Spleen (tissue), 11 donors: ENCODE results near the gene PBRM1. TPM values are rescaled to one million over a fixed set of nuclear protein-coding genes. Genes with fewer than 3 reads are reported as not detected.

ENCODE experiments used
- DNase-seq: peaks from one replicate; pipeline ENCODE4 v3.0.0-alpha.2; 2020
- H3K27ac ChIP-seq, 8 donors: fragments of 200-600 bp; sonication (generic) in 7 of 8; 1 replicate in 4 of 8; 2 replicates in 4 of 8; pipeline versions ENCODE4 v1.5.0 to v1.8.0; 2016 to 2021; ENCODE audit warnings: inconsistent platforms in 4 of 8, mild to moderate bottlenecking in 4 of 8, moderate library complexity in 1 of 8
- H3K27me3 ChIP-seq, 7 donors: fragments of 200-600 bp; sonication (generic) in 6 of 7; replicated peaks in 1 of 7; 1 replicate in 4 of 7; 2 replicates in 3 of 7; pipeline versions ENCODE4 v1.5.0 to v1.8.0; 2016 to 2021; ENCODE audit warnings: inconsistent platforms in 3 of 7, mild to moderate bottlenecking in 1 of 7
- H3K36me3 ChIP-seq, 6 donors: fragments of 200-600 bp; sonication (generic) in 5 of 6; 1 replicate in 4 of 6; 2 replicates in 2 of 6; pipeline versions ENCODE4 v1.5.0 to v1.8.0; 2016 to 2021; ENCODE audit warnings: inconsistent platforms in 2 of 6
- H3K4me1 ChIP-seq, 6 donors: fragments of 200-600 bp; sonication (generic) in 5 of 6; 1 replicate in 3 of 6; 2 replicates in 3 of 6; pipeline versions ENCODE4 v1.5.0 to v1.8.0; 2016 to 2021; ENCODE audit warnings: inconsistent platforms in 3 of 6
- H3K4me3 ChIP-seq, 8 donors: fragments of 200-600 bp; sonication (generic) in 7 of 8; 1 replicate in 4 of 8; 2 replicates in 4 of 8; pipeline versions ENCODE4 v1.5.0 to v1.8.0; 2016 to 2021; ENCODE audit warnings: inconsistent platforms in 4 of 8, mild to moderate bottlenecking in 4 of 8, moderate library complexity in 2 of 8
- H3K9me3 ChIP-seq, 8 donors: fragments of 200-600 bp; sonication (generic) in 7 of 8; 1 replicate in 4 of 8; 2 replicates in 4 of 8; pipeline versions ENCODE4 v1.5.0 to v1.8.0; 2016 to 2021; ENCODE audit warnings: inconsistent platforms in 4 of 8
- CTCF ChIP-seq, 11 experiments: fragments of 200-600 bp in 7 of 11; fragments of 450-650 bp in 4 of 11; sonication (generic) in 4 of 11; IDR thresholded peaks in 8 of 11; conservative IDR thresholded peaks in 3 of 11; 1 replicate in 7 of 11; 2 replicates in 4 of 11; pipeline versions ENCODE4 v1.4.0 to v1.8.0; 2016 to 2021; ENCODE audit warnings: antibody characterized with exemption in 11 of 11, inconsistent platforms in 4 of 11, mild to moderate bottlenecking in 1 of 11
- POLR2A ChIP-seq, 3 donors: fragments of 450-650 bp; IDR thresholded peaks; one replicate each; pipeline ENCODE4 v1.5.1; 2017; ENCODE audit warnings: antibody characterized with exemption in 3 of 3, mild to moderate bottlenecking in 1 of 3
- POLR2AphosphoS5 ChIP-seq, 3 donors: sonication (generic); formaldehyde crosslinking; IDR thresholded peaks; one replicate each; pipeline ENCODE4 v1.5.1; 2017; ENCODE audit warnings: antibody characterized with exemption in 3 of 3
- WGBS, 5 donors: extraction: QIAGEN DNeasy Blood & Tissue Kit in 3 of 5; methylation state at CpG; one replicate each; pipeline versions ENCODE4 v1.1.5 to v1.1.7; 2013 to 2018; 5-methylcytosine and 5-hydroxymethylcytosine counted together
- intact Hi-C: fragments of 100-400 bp; cut with DNase I; formaldehyde crosslinking; loops from one replicate; pipeline ENCODE4 v1.15.0; 2023; ENCODE audit warnings: low total_unique reads
- polyA plus RNA-seq, 3 donors: library from polyadenylated mRNA; stranded (reverse); fragments of 200-250 nt; gene quantifications; one replicate each; pipeline ENCODE4 v1.2.1, GENCODE V29; 2013
- total RNA-seq, 7 donors: library from RNA; depleted of rRNA in 3 of 7; stranded (reverse); fragments of >200 nt in 3 of 7; fragmentation: NEBNext Ultra II Directional in 4 of 7; extraction: Animal tissue kit (Norgen Biotek cat#: 25700) in 4 of 7; gene quantifications; one replicate each; pipeline versions ENCODE4 v1.1.0 to v1.2.1, GENCODE V29; 2016 to 2021
- donor health status: healthy with polysubstance abuse.
- donor health status: DM: no; HTN: no; CAD: no; lungs with moderate emphysema.
- donor health status: DM: no; HTN: no; CAD: no.
- donor health status: Bipolar disorder and iron deficiency.
- donor health status: healthy.
- donor health status: DM: no; HTN: no; CAD: no.
- donor health status: DM: yes; HTN: yes; CAD: no.

Gene PBRM1
- total and polyA plus RNA-seq, 10 donors = 5.7 to 125 (median 69.5) TPM

- no peaks in the 10 kb centered on the region for H3K9me3 ChIP-seq
- TF ChIP-seq POLR2A (IDR thresholded peaks at IDR 0.05) = no peak
- TF ChIP-seq POLR2AphosphoS5 (IDR thresholded peaks at IDR 0.05) = peak in 2 of 3 donors; percentile 31 to 48
- TF ChIP-seq CTCF (IDR thresholded peaks at IDR 0.05 in 8 of 11, conservative IDR thresholded peaks at IDR 0.05 in 3 of 11) = no peak
- H3K27ac ChIP-seq = peak overlapping the region in 6 of 8 donors; percentile 39 to 73 (median 45)
- peaks cover 8 to 36% (median 18%) of the 10 kb centered on the region in 6 donors for H3K4me1 ChIP-seq
- H3K36me3 ChIP-seq = peaks cover 0 to 89% (median 55%) of the 10 kb centered on the region in 6 donors
- WGBS, 5 donors = 61 to 80% (median 66%) methylated on average over 9 of the region's 9 CpGs
- no peak for DNase-seq
- intact Hi-C loops = no loop called here
- H3K4me3 ChIP-seq = peak overlapping the region in 1 of 8 donors; percentile 7
- no peaks in the 10 kb centered on the region for H3K27me3 ChIP-seq
Measured at GRCh38 chr3:52670621-52671521, 14.8 kb downstream of the PBRM1 start.

GRCh38 chr3:52663098-52663497, 22.6 kb downstream of the PBRM1 start:
- H3K4me3 ChIP-seq = no peak overlapping the region
- intact Hi-C loops = no loop called here
- no peaks in the 10 kb centered on the region for H3K27me3 ChIP-seq
- H3K9me3 ChIP-seq = no peaks in the 10 kb centered on the region
- H3K27ac ChIP-seq = peak overlapping the region in 1 of 8 donors; percentile 16
- TF ChIP-seq CTCF (IDR thresholded peaks at IDR 0.05 in 8 of 11, conservative IDR thresholded peaks at IDR 0.05 in 3 of 11) (no peak), POLR2A (IDR thresholded peaks at IDR 0.05) (no peak), POLR2AphosphoS5 (IDR thresholded peaks at IDR 0.05) (no peak)
- H3K36me3 ChIP-seq = peaks cover 0 to 100% (median 80%) of the 10 kb centered on the region in 6 donors
- no peaks in the 10 kb centered on the region for H3K4me1 ChIP-seq
- WGBS, 5 donors = 58 to 93% (median 80%) methylated on average over 3 of the region's 3 CpGs
- no peak for DNase-seq

- Histone ChIP-seq H3K27me3 (no peaks in the 10 kb centered on the region), H3K36me3 (peaks cover 3 to 100% (median 84%) of the 10 kb centered on the region in 6 donors), H3K4me3 (no peak overlapping the region), H3K9me3 (no peaks in the 10 kb centered on the region), H3K27ac (no peak overlapping the region), H3K4me1 (no peaks in the 10 kb centered on the region)
- WGBS, 5 donors = 60 to 94% (median 90%) methylated on average over 3 of the region's 3 CpGs
- no peak for DNase-seq
- intact Hi-C loops = no loop called here
- TF ChIP-seq POLR2A (IDR thresholded peaks at IDR 0.05) (no peak), CTCF (IDR thresholded peaks at IDR 0.05 in 8 of 11, conservative IDR thresholded peaks at IDR 0.05 in 3 of 11) (no peak), POLR2AphosphoS5 (IDR thresholded peaks at IDR 0.05) (no peak)
Measured at GRCh38 chr3:52660046-52660445, 25.7 kb downstream of the PBRM1 start.

GRCh38 chr3:52655895-52656294, 29.8 kb downstream of the PBRM1 start:
- Histone ChIP-seq H3K4me1 (no peaks in the 10 kb centered on the region), H3K27ac (no peak overlapping the region), H3K4me3 (no peak overlapping the region), H3K36me3 (peaks cover 3 to 100% (median 95%) of the 10 kb centered on the region in 6 donors), H3K9me3 (no peaks in the 10 kb centered on the region), H3K27me3 (no peaks in the 10 kb centered on the region)
- no peak for TF ChIP-seq POLR2AphosphoS5 (IDR thresholded peaks at IDR 0.05)
- TF ChIP-seq CTCF (IDR thresholded peaks at IDR 0.05 in 8 of 11, conservative IDR thresholded peaks at IDR 0.05 in 3 of 11) = no peak
- TF ChIP-seq POLR2A (IDR thresholded peaks at IDR 0.05) = no peak
- intact Hi-C loops = no loop called here
- WGBS, 5 donors = 92 to 97% (median 92%) methylated on average over 3 of the region's 3 CpGs
- no peak for DNase-seq
